ENCODE data around the gene GNAO1.
A peak's percentile ranks its signal among the peaks of the same experiment; 100 is the strongest.

GNAO1 gene

DNA sequence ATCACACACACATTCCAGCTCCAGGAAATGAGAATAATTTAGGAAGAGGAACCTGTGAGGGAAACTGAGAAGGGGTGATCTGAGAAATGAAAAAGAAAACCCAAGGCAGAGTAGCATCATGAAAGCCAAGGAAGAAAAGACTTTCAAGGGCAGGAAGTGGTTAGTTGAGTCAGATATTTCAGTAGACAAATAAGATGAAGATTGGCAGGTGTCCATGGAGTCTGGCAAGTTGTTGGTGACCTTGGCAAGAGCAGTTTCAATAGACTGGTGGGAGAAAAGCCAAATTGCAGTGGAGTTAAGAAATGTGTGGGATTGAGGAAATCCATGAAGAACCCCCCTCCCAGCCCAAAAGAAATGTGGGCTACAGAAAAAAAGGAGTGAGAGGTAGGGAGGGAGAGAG is 10.7 kb downstream of the GNAO1 start:
- in situ Hi-C loops (cut with HindIII; ENCODE audit: low pct_unique_long_range_greater_than_20kb, low sequenced_read_pairs) = no loop called here
- DNase-seq (ENCODE audit: low read depth in 1 of 2, low spot score in 1 of 2) = peak in 1 of 2 experiments; percentile 7
- no peak for TF ChIP-seq JUND (IDR thresholded peaks at IDR 0.05; ENCODE audit: low read depth)

DNA sequence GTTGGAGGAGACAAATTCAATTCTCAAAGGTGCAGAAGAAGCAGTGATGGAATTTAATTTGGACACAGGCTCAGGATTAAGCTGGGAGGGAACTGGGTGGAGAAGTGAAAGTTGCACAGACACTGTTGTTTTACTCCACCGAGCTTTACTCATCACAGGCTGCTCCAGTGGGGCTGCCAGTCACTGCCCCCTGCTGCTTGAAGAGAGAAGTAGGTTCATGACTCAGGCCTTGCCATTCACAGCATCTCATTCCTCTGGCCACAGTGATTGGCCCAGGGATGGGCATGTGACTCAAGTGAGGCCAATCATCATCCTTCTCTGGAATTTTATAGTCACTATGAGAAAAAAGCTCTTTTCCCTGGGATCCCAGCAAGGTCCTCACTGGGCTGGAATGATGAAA is 11.8 kb downstream of the GNAO1 start:
- in situ Hi-C loops (cut with HindIII; ENCODE audit: low pct_unique_long_range_greater_than_20kb, low sequenced_read_pairs) = no loop called here
- DNase-seq (ENCODE audit: low read depth in 1 of 2, low spot score in 1 of 2) = peak in 1 of 2 experiments; percentile 24
- TF ChIP-seq JUND (IDR thresholded peaks at IDR 0.05; ENCODE audit: low read depth) = no peak

DNA sequence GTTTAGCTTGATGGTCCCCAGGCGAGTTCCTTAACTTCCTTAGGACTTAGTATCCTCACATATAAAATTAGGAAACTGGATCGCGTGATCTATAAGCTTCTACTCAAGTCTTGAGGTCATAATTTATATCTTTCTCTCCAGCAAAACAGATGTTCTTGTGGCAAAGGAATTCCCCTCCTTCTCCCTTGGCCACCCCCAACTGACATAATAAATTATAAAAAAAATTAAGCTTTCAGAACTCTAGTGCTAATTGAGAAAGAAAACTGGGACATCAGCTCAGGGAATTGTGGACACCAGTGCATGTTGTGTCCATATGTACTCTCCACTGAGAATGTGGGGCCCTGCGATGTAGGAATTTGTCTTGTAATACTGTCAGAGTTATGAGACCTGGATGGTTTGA is 13.5 kb downstream of the GNAO1 start:
- TF ChIP-seq JUND (IDR thresholded peaks at IDR 0.05; ENCODE audit: low read depth) = no peak
- in situ Hi-C loops (cut with HindIII; ENCODE audit: low pct_unique_long_range_greater_than_20kb, low sequenced_read_pairs) = no loop called here

DNA sequence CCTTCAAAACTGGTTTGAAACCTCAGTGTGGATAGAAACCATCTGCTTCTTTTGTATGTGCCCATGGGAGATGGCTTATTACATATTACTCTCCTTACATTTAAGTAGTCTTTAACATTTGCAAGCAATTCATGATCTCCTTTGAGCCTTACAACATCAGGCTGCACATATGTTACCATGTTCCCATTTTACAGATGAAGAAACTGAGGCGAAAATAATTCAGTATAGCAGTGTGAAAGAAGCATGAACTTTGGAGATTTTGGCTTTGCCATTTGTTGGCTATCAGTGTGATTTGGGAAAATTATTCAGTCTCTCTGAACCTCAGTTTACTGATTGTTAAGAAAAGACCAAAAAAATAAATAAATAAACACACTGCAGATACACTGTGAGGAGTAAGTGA is 15.7 kb downstream of the GNAO1 start:
- no peak for DNase-seq (ENCODE audit: low read depth in 1 of 2, low spot score in 1 of 2)
- no peak for TF ChIP-seq JUND (IDR thresholded peaks at IDR 0.05; ENCODE audit: low read depth)
- in situ Hi-C loops (cut with HindIII; ENCODE audit: low pct_unique_long_range_greater_than_20kb, low sequenced_read_pairs) = no loop called here

More for the DNA sequence above, 13.5 kb downstream of the GNAO1 start:
- DNase-seq (ENCODE audit: low read depth in 1 of 2, low spot score in 1 of 2) = no peak

DNA sequence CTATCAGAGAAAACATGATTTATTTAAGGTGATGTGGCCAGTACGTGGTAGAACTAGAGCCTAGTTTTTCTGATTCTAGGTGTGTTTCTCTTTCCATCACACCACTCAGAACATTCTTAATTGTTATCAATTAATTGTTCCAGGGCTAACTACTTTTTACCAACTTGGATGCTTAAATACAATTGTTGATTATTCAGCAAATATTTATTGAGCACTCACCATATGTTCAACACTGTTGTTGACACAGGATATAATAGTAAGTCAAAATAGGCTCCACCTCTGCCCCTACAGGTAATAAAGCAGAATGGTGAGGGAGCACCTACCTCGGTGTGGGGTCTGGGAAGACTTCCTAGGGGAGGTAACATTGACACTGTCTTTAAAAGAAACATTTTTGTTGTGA is 16.1 kb downstream of the GNAO1 start:
- no peak for DNase-seq (ENCODE audit: low read depth in 1 of 2, low spot score in 1 of 2)
- no peak for TF ChIP-seq JUND (IDR thresholded peaks at IDR 0.05; ENCODE audit: low read depth)
- in situ Hi-C loops (cut with HindIII; ENCODE audit: low pct_unique_long_range_greater_than_20kb, low sequenced_read_pairs) = no loop called here

DNA sequence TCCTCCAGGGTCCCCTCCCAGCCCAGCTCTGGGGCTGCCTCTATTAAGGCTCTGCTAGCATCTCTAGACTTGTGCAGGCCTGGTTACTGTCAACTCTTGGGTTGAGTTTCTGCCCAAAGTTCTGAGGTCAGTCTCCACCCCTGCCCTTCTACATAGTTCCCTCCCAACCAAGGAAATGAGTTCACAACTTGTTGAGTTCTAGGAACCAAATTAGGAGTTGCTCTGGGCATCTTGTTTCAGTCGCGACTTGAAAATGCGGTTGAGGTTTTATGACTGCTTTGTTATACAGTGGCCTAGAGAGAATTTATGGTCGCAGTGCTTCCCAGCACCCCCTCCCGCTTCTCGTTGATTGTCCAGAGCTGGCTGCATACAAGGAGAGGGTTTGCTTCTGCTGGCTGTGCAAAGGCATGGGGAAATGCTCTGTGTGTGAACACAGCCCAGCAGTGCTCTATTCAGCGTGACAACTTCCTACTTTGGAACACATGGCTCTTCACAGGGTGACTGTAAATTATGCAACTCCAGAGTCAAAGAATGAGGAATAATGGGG is 20.2 kb downstream of the GNAO1 start:
- DNase-seq (ENCODE audit: low read depth in 1 of 2, low spot score in 1 of 2) = no peak
- in situ Hi-C loops (cut with HindIII; ENCODE audit: low pct_unique_long_range_greater_than_20kb, low sequenced_read_pairs) = no loop called here
- TF ChIP-seq JUND (IDR thresholded peaks at IDR 0.05; ENCODE audit: low read depth) = no peak

DNA sequence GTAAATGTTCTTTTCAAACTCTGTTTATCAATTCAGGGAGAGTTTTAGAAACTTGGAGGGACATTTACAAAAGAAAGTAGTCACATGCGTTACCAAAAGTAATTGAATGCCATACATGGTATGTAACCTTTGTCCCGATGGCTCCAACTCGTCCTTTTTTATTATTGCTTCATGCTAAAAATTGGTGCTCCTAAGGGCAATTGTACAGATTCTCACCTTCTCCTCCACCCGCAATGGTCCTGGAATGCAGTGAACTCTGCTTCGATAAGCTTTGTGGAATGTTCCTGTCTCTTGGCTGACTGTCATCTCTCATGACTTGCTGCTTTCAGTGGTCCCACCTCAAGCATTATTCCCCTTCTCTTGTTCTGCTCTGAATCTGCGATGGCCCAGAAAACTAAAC is 20.9 kb downstream of the GNAO1 start:
- in situ Hi-C loops (cut with HindIII; ENCODE audit: low pct_unique_long_range_greater_than_20kb, low sequenced_read_pairs) = no loop called here

DNA sequence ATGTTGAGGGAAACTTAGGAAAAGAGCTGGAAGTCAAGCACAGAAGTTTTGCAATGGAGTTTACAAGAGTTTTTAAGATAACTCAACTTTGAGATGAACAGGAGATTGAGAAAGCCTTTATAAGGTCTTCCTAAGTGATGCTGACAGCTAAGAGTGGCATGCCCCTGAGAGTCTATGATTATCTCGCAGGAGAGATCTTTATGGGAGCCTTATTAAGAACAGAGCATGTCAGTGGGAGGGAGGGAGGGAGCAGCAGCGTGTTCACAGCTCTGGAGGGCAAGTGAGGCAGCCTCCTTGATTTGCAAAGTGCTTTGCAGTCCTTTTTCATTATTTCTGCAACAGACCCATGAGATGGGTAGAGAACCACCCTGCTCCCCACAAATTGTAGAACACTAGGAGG is 30.7 kb downstream of the GNAO1 start:
- TF ChIP-seq JUND (IDR thresholded peaks at IDR 0.05; ENCODE audit: low read depth) = no peak
- DNase-seq (ENCODE audit: low read depth in 1 of 2, low spot score in 1 of 2) = no peak
- in situ Hi-C loops (cut with HindIII; ENCODE audit: low pct_unique_long_range_greater_than_20kb, low sequenced_read_pairs) = no loop called here

More for the DNA sequence above, 20.9 kb downstream of the GNAO1 start:
- DNase-seq (ENCODE audit: low read depth in 1 of 2, low spot score in 1 of 2) = no peak
- TF ChIP-seq JUND (IDR thresholded peaks at IDR 0.05; ENCODE audit: low read depth) = no peak

DNA sequence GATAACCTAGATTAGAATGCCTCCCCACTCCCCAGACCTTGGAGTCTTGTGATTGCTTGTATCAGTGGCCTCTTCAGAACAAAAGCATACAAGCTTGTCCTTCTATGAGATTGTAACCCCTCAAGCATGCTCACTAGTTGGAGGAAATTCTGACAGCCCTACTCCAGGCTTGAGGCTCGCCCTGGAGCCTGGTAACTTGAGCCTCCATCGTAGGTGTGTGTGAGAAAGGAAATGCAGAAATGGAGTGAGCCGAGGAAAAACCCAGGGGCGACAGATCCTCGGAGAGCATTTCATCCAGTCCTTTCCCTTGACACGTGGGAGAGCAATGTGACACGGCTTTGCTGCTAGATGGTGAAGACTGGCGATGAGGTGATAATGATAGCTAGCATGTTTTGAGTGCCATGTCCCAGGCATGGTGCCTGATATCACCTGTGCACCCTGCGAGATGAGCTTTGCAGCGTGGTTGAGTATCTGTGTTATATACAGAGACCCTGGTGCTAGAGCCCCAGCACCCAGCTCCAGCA is 31.2 kb downstream of the GNAO1 start:
- no peak for DNase-seq (ENCODE audit: low read depth in 1 of 2, low spot score in 1 of 2)
- no peak for TF ChIP-seq JUND (IDR thresholded peaks at IDR 0.05; ENCODE audit: low read depth)
- in situ Hi-C loops (cut with HindIII; ENCODE audit: low pct_unique_long_range_greater_than_20kb, low sequenced_read_pairs) = no loop called here

DNA sequence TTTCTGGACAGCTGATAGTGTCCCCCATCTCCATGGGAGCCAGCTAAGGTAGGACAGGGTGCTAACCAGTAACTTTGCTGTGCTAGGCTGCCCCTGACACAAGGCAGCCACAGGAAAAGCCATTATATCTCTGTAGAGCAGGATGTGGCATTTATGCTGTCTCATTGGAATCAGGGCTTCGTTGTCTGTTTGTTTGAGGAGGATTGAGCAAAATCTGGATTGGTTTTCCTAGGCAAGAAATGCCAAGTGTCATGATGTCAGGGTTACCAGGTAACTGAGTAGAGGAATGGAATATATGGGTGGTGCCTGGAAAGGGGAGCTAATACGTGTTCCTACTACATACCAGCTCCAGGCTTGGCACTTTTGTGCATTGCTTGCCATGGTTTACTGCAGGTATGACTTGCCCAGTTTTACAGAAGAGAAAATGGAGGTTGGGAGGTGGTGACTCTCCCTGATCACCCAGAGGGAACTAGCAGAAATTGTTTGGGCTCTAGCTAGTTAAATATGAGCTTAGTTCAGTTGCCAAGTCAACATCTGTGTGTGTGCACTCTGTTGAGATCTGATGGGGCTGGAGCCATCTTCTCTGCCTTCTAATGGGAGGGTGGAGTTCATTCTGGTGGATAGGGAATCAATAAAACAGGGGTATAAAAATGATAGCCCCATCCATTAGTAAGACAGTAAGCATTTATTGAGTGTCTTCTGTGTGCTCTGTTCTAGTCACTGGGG is 33.9 kb downstream of the GNAO1 start:
- in situ Hi-C loops (cut with HindIII; ENCODE audit: low pct_unique_long_range_greater_than_20kb, low sequenced_read_pairs) = no loop called here
- TF ChIP-seq JUND (IDR thresholded peaks at IDR 0.05; ENCODE audit: low read depth) = no peak

DNA sequence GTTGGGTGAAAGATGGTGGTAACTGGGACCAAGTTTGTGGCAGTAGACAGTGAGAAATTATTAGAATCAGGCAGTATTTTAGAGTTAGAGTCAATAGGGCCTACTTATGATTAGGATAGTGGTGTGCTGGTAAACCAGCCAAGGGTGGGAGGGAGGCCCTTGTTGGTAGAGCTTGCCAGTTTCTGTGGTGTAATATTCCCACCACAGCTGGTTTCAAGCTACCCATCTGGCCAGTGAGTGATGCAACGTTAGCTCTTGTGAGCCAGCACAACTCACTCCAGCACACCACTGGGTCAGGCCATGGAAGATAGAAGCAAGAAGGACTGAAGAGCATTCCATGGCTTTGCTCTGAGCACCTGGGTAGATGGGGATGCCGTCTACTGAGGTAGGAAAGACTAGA is 34.9 kb downstream of the GNAO1 start:
- DNase-seq (ENCODE audit: low read depth in 1 of 2, low spot score in 1 of 2) = no peak
- in situ Hi-C loops (cut with HindIII; ENCODE audit: low pct_unique_long_range_greater_than_20kb, low sequenced_read_pairs) = no loop called here
- no peak for TF ChIP-seq JUND (IDR thresholded peaks at IDR 0.05; ENCODE audit: low read depth)

More for the DNA sequence above, 33.9 kb downstream of the GNAO1 start:
- DNase-seq (ENCODE audit: low read depth in 1 of 2, low spot score in 1 of 2) = no peak

DNA sequence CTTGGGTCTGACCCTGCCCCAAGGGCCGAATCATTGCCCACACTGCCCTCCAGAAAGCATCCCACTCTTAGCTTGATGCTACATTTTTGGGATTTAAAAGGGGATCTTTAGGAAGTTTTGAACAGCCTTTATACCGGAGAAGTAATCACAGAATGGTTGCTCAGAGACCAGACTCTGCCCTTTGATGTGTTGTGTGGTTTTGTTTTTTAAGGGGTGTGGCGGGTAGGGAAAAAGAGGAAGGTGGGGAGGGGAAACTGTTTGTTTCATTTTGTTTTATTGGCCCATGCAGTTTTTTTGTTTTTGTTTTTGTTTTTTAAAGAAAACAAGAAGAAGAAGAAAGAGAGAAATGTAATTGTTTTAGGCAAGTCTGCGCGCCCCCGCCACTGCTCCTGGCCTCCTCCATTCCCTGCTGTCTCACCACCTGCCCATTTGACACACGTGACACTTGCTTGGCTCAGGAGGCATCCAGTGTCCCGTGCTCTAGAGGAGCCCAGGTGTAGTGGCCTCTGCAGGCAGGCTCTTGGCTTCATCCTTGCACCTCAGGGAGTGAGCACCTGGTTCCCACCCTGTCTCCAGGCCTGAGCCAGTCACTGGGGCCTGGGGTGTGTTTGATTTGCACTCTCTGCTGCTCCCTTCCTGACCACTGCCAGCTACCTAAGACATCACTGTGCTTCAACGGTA is 35.7 kb downstream of the GNAO1 start:
- no peak for DNase-seq (ENCODE audit: low read depth in 1 of 2, low spot score in 1 of 2)
- TF ChIP-seq JUND (IDR thresholded peaks at IDR 0.05; ENCODE audit: low read depth) = no peak
- in situ Hi-C loops (cut with HindIII; ENCODE audit: low pct_unique_long_range_greater_than_20kb, low sequenced_read_pairs) = no loop called here

DNA sequence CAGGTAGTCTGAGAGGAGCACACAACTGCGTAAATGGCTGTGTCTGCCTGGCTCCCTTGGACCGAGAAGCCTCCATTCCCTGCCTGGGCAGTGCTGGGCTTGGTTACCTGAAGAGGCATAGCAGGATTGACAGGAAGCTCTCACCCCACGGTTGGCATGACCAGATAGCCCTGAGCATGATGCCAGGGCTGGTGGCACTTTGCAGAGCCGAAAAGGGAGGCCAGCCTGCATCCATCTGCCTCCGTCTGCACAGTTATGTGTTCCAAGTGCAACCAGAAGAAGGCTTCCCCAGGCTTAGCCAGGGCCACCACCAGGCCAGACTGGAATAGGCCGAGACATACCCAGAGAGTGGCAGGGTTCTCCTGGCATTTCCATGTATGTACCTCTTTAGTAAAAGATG is 36.6 kb downstream of the GNAO1 start:
- in situ Hi-C loops (cut with HindIII; ENCODE audit: low pct_unique_long_range_greater_than_20kb, low sequenced_read_pairs) = no loop called here
- no peak for TF ChIP-seq JUND (IDR thresholded peaks at IDR 0.05; ENCODE audit: low read depth)

More for the DNA sequence above, 36.6 kb downstream of the GNAO1 start:
- no peak for DNase-seq (ENCODE audit: low read depth in 1 of 2, low spot score in 1 of 2)
